Immature natural killer cell (primary cell): ENCODE results near the gene VPS54. TPM values are rescaled to one million over a fixed set of nuclear protein-coding genes. Genes with fewer than 3 reads are reported as not detected.
A peak's percentile ranks its signal among the peaks of the same experiment; 100 is the strongest.

Experiments
- DNase-seq, 3 donors: peaks; one replicate each; pipeline ENCODE4 v3.0.0; 2022; ENCODE audit warnings: mixed read lengths in 1 of 3
- H3K27ac Mint-ChIP-seq, 6 donors: one replicate each; pipeline ENCODE4 v1.8.0; 2020; ENCODE audit warnings: mixed read lengths in 6 of 6, mild to moderate bottlenecking in 5 of 6, inconsistent platforms in 4 of 6, moderate library complexity in 3 of 6
- H3K27me3 Mint-ChIP-seq, 3 donors: one replicate each; pipeline ENCODE4 v1.8.0; 2020 to 2021; ENCODE audit warnings: low read depth in 3 of 3, mild to moderate bottlenecking in 3 of 3, mixed read lengths in 3 of 3, moderate library complexity in 3 of 3, inconsistent platforms in 1 of 3
- H3K36me3 Mint-ChIP-seq, 3 donors: one replicate each; pipeline ENCODE4 v1.8.0; 2020; ENCODE audit warnings: mixed read lengths in 3 of 3, inconsistent platforms in 2 of 3, mild to moderate bottlenecking in 2 of 3
- H3K4me1 Mint-ChIP-seq, 2 donors: one replicate each; pipeline ENCODE4 v1.8.0; 2020; ENCODE audit warnings: inconsistent platforms in 2 of 2, mild to moderate bottlenecking in 2 of 2, mixed read lengths in 2 of 2, moderate library complexity in 1 of 2
- H3K4me3 Mint-ChIP-seq, 5 donors: one replicate each; pipeline ENCODE4 v1.8.0; 2020; ENCODE audit warnings: mild to moderate bottlenecking in 5 of 5, mixed read lengths in 5 of 5, inconsistent platforms in 3 of 5, moderate library complexity in 3 of 5
- H3K9me3 Mint-ChIP-seq, 6 donors: one replicate each; pipeline ENCODE4 v1.8.0; 2020; ENCODE audit warnings: mild to moderate bottlenecking in 6 of 6, mixed read lengths in 6 of 6, inconsistent platforms in 4 of 6, moderate library complexity in 3 of 6
- polyA plus RNA-seq, 3 donors: library from polyadenylated mRNA; unstranded; fragments of 300-500 nt; fragmentation: Illumina TruSeq; gene quantifications; one replicate each; pipeline ENCODE4 v1.2.3, GENCODE V29; 2021

VPS54 gene
- polyA plus RNA-seq, 3 donors from 2014 or later, result 2.3 to 8.1 (median 5.8) TPM

DNA sequence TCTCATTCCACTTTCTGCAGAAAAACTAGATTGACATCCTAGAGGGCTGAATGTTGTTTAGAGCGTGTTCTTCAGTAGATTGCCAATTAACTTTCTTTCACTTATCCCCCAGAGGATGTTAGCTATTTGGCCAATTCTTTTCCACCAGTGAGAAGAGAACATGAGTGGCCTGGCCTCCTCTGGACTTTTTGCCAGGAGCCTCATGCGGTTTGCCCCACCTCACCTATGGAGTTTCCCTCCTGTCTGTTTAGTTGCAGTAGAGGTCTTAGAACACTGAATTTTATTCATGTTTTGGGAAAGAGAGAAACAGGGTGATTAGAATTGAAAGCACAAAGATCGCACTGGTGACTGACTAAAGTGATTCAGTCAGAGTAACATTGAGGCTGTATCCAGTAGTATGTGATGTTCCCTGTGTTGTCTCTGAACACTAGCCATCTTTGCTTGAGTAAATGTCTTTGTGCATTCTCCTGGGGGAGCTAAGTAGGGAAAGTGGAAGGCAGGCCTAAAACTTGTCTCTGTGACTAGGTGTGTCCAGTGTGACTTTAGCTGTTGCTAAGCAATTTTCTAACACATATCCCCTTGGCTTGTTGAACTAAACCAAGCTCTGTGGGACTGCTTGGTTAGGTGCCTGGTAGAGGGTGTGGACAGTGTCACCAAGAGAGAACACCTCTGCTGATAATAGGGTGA, 143.5 kb downstream of the VPS54 start:
- peaks cover 0 to 5% (median 5%) of the 10 kb centered on the region in 3 donors for H3K36me3 Mint-ChIP-seq
- H3K4me1 Mint-ChIP-seq, result peaks cover 48 to 71% of the 10 kb centered on the region in 2 donors
- H3K27ac Mint-ChIP-seq, result peak overlapping the region; percentile 43 to 90 (median 75)
- H3K4me3 Mint-ChIP-seq, result peak overlapping the region in 4 of 5 donors; percentile 4 to 42 (median 20)
- peaks cover 0 to 3% (median 2%) of the 10 kb centered on the region in 3 donors for H3K27me3 Mint-ChIP-seq
- no peaks in the 10 kb centered on the region for H3K9me3 Mint-ChIP-seq
- DNase-seq, result peak in 1 of 3 donors; percentile 12

DNA sequence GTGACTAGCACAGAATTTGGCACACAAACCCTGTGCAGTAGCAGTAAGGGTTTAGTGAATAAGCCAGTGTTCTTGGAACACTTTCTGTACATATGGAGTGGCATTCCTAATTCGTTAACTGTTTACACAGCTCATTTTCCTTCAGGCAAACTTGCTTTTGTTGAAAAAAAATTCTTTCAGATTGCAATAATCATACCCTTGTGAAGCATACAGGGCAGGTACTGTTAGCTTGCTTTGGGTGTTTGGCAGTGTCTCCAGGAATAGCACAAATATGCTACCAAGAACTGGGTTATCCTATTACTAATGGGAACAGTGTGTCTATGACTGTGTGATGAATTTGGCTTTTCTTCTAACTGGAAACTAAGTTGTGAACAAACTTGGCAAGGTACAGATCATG, 144.1 kb downstream of the VPS54 start:
- Mint-ChIP-seq H3K27me3 (peaks cover 0 to 3% (median 1%) of the 10 kb centered on the region in 3 donors), H3K4me1 (peaks cover 43 to 69% of the 10 kb centered on the region in 2 donors), H3K36me3 (peaks cover 0 to 5% (median 5%) of the 10 kb centered on the region in 3 donors), H3K9me3 (no peaks in the 10 kb centered on the region), H3K4me3 (peak overlapping the region in 3 of 5 donors; percentile 4 to 18 (median 6)), H3K27ac (peak overlapping the region; percentile 60 to 90 (median 75))
- no peak for DNase-seq

DNA sequence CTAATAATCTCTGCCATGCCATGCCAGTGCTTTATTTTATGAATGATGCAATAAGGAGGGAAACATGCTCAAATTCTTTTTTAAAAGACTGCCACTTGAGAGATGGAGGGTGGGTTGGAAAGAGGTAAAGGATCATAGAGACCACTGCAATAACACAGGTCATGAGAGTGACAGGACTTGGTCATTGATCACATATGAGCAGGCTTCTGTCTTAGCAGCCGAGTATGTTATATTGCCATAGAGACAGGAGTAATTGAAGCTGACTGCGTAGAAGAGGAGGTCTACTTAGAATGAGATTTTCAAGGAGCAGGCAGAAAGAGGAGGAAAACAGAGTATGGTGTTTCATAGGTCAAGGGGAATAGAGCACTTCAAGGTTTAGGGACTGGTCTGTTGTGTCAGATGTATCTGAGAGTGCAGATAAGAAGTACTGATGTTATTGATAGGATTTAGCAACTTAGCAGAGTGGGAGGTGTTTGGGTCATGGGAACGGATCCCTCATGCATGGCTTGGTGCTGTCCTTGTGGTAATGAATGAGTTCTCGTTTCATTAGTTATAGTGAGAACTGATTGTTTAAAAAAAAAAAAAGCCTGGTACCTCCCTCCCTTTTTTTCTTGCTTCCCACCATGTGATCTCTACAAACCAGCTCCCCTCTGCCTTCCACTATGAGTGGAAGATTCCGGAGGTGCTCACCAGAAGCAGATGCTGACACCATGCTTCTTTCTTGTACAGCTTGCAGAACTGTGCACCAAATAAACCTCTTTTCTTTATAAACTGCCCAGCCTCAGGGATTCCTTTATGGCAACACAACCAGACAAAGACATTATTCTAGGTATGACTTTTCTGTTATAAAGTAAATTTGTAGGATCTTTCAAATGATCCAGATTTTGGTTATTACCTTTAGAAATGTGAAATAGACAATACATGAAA, 144.8 kb downstream of the VPS54 start:
- Mint-ChIP-seq H3K27ac (peak overlapping the region; percentile 59 to 90 (median 75)), H3K36me3 (peaks cover 0 to 5% (median 5%) of the 10 kb centered on the region in 3 donors), H3K4me1 (peaks cover 41 to 68% of the 10 kb centered on the region in 2 donors), H3K4me3 (no peak overlapping the region), H3K9me3 (no peaks in the 10 kb centered on the region), H3K27me3 (peaks cover 0 to 3% (median 0%) of the 10 kb centered on the region in 3 donors)
- no peak for DNase-seq

DNA sequence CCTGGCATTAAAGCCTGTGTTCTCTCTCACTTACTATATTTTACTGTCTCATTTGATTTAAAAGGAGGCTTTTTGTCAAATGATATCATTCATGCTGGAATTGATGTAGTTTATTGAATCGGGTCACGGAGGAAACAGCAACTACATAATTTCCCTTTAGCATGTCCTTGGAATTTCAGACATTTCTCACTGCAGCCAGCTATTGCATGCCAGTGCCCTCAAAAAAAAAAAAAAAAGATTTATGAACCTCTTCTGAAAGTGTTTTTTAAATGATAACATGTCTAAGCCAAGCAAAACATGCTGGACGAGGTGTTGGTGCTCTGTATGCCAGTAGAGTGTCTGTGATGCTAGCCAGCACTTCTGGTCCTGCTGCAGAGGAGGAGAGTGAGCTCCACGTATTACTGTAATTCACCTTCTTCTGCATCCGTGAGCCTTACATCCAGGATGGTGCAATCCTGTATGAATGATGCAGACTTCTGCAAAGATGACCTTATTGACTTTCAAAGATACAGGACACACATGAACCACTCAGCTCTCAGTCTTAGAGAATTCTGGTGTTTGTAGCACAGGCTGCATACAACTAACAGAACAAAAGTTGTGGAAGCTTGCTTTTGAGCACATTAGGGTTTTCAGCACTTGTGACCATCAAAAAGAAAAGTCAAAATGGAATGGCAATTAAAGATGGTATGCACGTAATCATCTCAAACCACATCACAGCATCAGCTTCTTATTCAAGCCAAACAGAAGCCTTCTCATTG, 146.5 kb downstream of the VPS54 start:
- Mint-ChIP-seq H3K9me3 (no peaks in the 10 kb centered on the region), H3K27me3 (peaks cover 0 to 3% (median 3%) of the 10 kb centered on the region in 3 donors), H3K36me3 (peaks cover 0 to 5% (median 5%) of the 10 kb centered on the region in 3 donors), H3K27ac (no peak overlapping the region), H3K4me3 (no peak overlapping the region), H3K4me1 (peaks cover 41 to 61% of the 10 kb centered on the region in 2 donors)
- no peak for DNase-seq

DNA sequence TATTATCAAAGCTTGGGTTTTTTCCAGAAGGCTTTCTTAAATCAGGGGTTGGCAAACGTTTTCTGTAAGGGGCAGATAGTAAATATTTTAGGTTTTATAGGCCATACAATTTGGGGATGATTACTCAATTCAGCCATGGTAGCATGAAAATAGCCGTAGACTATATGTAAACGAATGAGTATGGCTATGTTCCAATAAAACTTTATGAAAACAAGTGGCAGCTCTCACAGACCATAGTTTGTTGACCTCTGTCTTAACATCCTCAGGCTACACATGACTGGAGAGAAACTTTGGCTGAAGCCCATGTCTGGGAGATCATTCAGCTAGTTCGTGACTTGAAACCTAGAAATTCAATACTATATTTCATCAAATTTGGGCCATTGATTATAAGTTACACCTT, 147.4 kb downstream of the VPS54 start:
- H3K4me1 Mint-ChIP-seq, result peaks cover 37 to 60% of the 10 kb centered on the region in 2 donors
- H3K27ac Mint-ChIP-seq, result peak overlapping the region in 1 of 6 donors; percentile 54
- peaks cover 0 to 3% (median 3%) of the 10 kb centered on the region in 3 donors for H3K27me3 Mint-ChIP-seq
- H3K4me3 Mint-ChIP-seq, result no peak overlapping the region
- no peaks in the 10 kb centered on the region for H3K9me3 Mint-ChIP-seq
- H3K36me3 Mint-ChIP-seq, result peaks cover 0 to 5% (median 5%) of the 10 kb centered on the region in 3 donors
- no peak for DNase-seq

DNA sequence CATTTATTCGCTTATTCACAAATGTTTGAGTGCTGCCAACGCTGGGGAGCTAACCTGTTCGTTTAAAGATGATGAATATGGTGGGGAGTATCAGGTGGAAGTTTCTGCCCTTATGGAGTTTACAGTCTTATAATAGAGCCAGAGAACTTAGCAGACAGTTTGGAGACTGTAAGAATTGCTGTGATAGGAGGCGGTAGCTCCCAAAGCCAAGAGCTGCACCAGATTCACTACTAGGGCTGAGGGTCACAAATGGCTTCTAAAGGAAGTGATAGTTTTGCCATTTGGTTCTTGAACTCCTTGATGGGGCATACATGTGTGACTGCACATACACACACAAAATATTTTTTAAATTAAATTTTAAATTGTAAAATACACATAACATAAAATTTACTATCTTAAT, 148.5 kb downstream of the VPS54 start:
- H3K9me3 Mint-ChIP-seq, result no peaks in the 10 kb centered on the region
- no peak overlapping the region for H3K27ac Mint-ChIP-seq
- H3K4me1 Mint-ChIP-seq, result peaks cover 36 to 60% of the 10 kb centered on the region in 2 donors
- H3K36me3 Mint-ChIP-seq, result peaks cover 0 to 5% (median 5%) of the 10 kb centered on the region in 3 donors
- no peak overlapping the region for H3K4me3 Mint-ChIP-seq
- no peak for DNase-seq
- peaks cover 2 to 3% (median 3%) of the 10 kb centered on the region in 3 donors for H3K27me3 Mint-ChIP-seq

DNA sequence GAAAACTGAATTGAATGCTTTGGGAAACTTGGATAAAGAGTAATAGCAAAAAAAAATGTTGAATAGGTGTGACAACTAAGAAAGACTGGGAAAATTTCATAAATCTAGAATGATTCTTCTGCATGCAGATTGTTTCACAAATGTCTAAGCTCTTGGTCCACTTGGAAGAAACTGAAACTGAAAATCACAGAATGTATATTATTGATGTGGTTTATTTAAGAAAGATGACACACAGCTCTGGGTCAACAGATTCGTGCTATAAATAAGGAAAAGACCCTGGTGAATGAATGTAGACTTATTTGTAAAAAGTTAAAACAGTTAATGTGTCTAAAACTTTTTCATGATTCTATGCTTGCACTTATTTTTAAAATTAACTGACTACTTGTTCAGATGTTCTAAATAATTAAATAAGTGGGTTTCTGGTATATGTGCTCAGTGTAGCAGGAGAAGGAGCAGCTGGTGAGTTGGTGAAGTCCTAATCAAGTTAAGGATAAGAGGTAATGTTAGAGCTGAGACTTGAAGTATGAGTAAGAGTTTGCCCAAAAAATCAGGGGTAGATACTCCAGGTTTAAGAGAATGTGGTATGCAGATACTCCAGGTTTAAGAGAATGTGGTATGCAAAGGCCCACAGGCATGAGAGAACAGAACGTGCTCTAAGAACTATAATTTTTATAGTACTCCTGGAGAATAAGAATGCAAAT, 153.1 kb downstream of the VPS54 start:
- Mint-ChIP-seq H3K27me3 (peaks cover 0 to 3% (median 2%) of the 10 kb centered on the region in 3 donors), H3K4me1 (peaks cover 16 to 33% of the 10 kb centered on the region in 2 donors), H3K4me3 (peak overlapping the region in 4 of 5 donors; percentile 7 to 44 (median 19)), H3K27ac (peak overlapping the region; percentile 75 to 87 (median 81)), H3K9me3 (no peaks in the 10 kb centered on the region), H3K36me3 (peaks cover 0 to 9% (median 3%) of the 10 kb centered on the region in 3 donors)
- DNase-seq, result peak in 2 of 3 donors; percentile 14 to 29

DNA sequence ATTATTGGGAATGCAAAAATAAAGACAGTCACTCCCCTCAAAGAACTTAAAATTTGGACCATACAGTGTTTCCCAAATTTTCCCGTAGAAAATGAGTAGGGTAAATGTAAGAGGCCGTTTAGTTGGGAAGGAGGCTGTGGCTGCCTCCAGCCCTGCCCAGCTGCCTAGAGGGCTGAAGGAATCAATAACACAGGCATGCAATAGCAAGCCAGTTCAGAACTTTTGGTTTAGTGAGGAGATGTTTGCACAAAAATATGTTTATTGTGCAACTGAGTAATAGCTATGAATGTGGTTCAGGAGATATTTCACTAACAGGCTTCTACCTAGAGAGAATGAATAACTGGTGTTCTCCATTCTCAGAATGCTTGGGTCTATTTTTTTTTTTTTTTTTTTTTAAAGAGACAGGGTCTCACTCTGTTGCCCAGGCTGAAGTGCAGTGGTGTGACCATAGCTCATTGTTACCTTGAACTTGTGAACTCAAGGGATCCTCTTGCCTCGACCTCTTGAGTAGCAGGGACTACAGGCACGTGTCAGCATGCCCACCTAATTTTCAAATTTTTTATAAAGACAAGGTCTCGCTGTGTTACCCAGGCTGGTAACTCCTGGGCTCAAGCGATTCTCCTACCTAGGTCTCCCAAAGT, 153.9 kb downstream of the VPS54 start:
- Mint-ChIP-seq H3K36me3 (peaks cover 0 to 9% (median 3%) of the 10 kb centered on the region in 3 donors), H3K4me3 (no peak overlapping the region), H3K4me1 (peaks cover 17 to 31% of the 10 kb centered on the region in 2 donors), H3K9me3 (no peaks in the 10 kb centered on the region), H3K27me3 (peaks cover 0 to 3% (median 2%) of the 10 kb centered on the region in 3 donors), H3K27ac (peak overlapping the region; percentile 46 to 84 (median 72))
- DNase-seq, result no peak

DNA sequence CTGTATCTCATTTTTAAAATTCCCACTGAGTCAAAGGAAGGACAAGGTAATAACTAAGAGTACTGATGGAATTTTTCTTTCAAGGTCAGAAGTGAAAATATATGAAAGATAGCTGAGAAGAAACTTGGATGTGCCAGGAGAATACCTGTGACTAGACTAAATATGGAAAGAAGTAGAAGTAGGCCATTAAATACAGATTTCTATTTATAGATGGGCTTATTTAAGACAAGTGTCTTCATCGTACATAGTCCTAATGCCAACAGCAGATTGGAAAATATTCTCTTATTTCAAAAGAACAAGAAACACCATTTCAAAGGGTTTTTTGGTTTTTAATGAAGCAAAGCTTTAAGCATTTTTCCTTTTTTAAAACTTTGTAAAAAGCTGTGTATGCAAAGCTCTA, 155.5 kb downstream of the VPS54 start:
- Mint-ChIP-seq H3K36me3 (peaks cover 3 to 12% (median 4%) of the 10 kb centered on the region in 3 donors), H3K27me3 (peaks cover 0 to 2% (median 0%) of the 10 kb centered on the region in 3 donors)

DNA sequence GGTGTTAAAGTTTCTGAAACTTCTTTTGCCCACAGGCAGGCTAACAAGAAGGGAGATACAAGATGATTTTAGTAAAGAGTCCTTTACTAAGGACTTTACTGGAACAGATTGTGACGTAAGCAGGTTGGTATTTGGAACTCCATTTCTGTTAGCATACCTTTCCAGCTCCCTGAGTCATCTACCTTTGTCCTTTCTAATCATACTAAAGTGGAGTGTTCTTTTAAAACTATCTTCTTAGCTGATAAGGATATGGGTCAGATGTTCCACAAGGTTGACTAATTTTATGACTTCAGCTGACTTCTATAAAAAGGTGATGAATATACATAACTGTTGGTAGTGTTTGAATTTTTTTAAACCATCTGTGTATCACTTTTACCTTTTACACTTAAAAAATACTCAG, 156.4 kb downstream of the VPS54 start:
- Mint-ChIP-seq H3K4me3 (no peak overlapping the region), H3K27me3 (peaks cover 0 to 2% (median 0%) of the 10 kb centered on the region in 3 donors), H3K36me3 (peaks cover 4 to 12% (median 8%) of the 10 kb centered on the region in 3 donors), H3K9me3 (no peaks in the 10 kb centered on the region), H3K27ac (peak overlapping the region in 2 of 6 donors; percentile 12 to 31), H3K4me1 (peaks cover 19 to 37% of the 10 kb centered on the region in 2 donors)
- DNase-seq, result no peak

More for the DNA sequence above, 155.5 kb downstream of the VPS54 start:
- Mint-ChIP-seq H3K4me1 (peaks cover 16 to 31% of the 10 kb centered on the region in 2 donors), H3K4me3 (no peak overlapping the region), H3K9me3 (no peaks in the 10 kb centered on the region), H3K27ac (peak overlapping the region in 3 of 6 donors; percentile 31 to 85 (median 65))
- no peak for DNase-seq

DNA sequence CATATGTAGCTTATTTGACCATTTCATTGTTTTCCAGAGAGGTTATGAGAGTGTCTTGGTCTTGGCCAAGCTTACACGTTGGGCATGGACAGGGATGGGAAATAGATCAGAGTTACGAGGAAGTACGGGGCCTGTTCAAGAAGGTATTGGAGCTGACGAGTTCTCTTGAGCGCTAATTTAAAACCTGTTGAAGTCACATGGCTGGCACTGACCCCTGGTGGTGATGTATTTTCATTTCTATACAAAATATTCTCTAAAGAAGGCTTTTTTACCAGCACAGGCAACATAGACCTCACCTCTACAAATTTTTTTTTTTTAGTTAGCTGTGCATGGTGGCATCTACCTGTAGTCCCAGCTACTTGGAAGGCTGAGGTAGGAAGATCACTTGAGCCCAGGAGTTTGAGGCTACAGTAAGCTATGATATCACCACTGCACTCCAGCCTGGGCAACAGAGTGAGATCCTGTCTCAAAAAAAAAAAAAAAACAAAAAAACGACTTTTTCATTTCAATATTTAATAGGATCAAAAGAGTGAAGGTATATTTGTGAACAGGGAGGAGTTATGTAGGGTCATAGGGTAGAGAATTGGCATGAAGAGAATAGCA, 157.9 kb downstream of the VPS54 start:
- Mint-ChIP-seq H3K9me3 (no peaks in the 10 kb centered on the region), H3K4me3 (no peak overlapping the region), H3K4me1 (peaks cover 24 to 38% of the 10 kb centered on the region in 2 donors), H3K27ac (peak overlapping the region in 4 of 6 donors; percentile 20 to 79 (median 32)), H3K27me3 (peaks cover 0 to 1% (median 0%) of the 10 kb centered on the region in 3 donors), H3K36me3 (peaks cover 4 to 12% (median 8%) of the 10 kb centered on the region in 3 donors)
- DNase-seq, result peak; percentile 51 to 60 (median 59)

DNA sequence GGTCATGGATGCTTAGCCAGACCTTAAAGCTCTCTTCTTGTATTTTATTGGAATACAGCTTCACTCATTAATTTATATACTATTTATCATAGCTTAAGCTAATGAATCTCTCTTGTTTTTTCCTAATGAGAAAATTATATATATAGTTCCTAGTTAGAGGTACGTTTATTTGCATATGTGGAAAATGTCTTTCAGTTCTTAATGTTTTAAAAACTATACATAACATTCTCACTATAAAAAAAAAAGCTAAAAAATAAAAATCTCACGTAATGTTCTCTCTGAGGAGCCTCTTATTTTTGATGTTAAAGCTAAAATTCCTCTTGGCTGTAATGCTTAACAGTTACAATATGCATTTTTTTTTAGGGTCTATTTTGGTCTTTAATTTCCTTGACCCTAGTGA, 160.9 kb downstream of the VPS54 start:
- Mint-ChIP-seq H3K36me3 (peaks cover 4 to 10% (median 7%) of the 10 kb centered on the region in 3 donors), H3K4me3 (peak overlapping the region in 1 of 5 donors; percentile 17), H3K27ac (peak overlapping the region in 3 of 6 donors; percentile 4 to 48 (median 43)), H3K27me3 (no peaks in the 10 kb centered on the region), H3K4me1 (peaks cover 44 to 55% of the 10 kb centered on the region in 2 donors), H3K9me3 (no peaks in the 10 kb centered on the region)
- DNase-seq, result no peak
